ENCODE measurements around the gene KLHL28.

GRCh38 chr14:44928793-44929192 lies 33.0 kb downstream of the KLHL28 start:
- no peak for TF ChIP-seq CTCF (IDR thresholded peaks at IDR 0.05; ENCODE audit: insufficient read depth, low read length, poor library complexity, severe bottlenecking)
- TF ChIP-seq EZH2phosphoT487 (conservative IDR thresholded peaks at IDR 0.05; ENCODE audit: low read length) = no peak
